DOHH2 (cell line): ENCODE measurements around the gene OPA3.
A peak's percentile ranks its signal among the peaks of the same experiment; 100 is the strongest.

ENCODE experiments used
- H3F3A ChIP-seq: fragments of 200-600 bp; sonication (generic), shearing (Covaris generic); 2 replicates; pipeline ENCODE4 v1.6.0; 2016; ENCODE audit warnings: antibody characterized with exemption, mild to moderate bottlenecking; ENCODE audit not compliant: control insufficient read depth, insufficient read depth
- H3K27ac ChIP-seq: fragments of 200-600 bp; sonication (generic); 2 replicates; pipeline ENCODE4 v1.5.1; 2014; ENCODE audit warnings: low read depth, mild to moderate bottlenecking, low read length, moderate library complexity
- H3K27me3 ChIP-seq: fragments of 200-600 bp; sonication (generic); 2 replicates; pipeline ENCODE4 v1.6.1; 2014; ENCODE audit warnings: mild to moderate bottlenecking, low read length, mixed read lengths; ENCODE audit not compliant: control insufficient read depth
- H3K36me3 ChIP-seq: fragments of 200-600 bp; sonication (generic); 2 replicates; pipeline ENCODE4 v1.6.1; 2014; ENCODE audit warnings: mild to moderate bottlenecking, low read length, moderate library complexity, mixed read lengths; ENCODE audit not compliant: control insufficient read depth
- H3K4me1 ChIP-seq: fragments of 200-600 bp; sonication (generic); 2 replicates; pipeline ENCODE4 v1.6.1; 2014; ENCODE audit warnings: mild to moderate bottlenecking, low read length, mixed read lengths; ENCODE audit not compliant: control insufficient read depth
- H3K4me2 ChIP-seq: fragments of 200-600 bp; sonication (generic); 2 replicates; pipeline ENCODE4 v1.6.0; 2014; ENCODE audit warnings: mild to moderate bottlenecking, low read length, moderate library complexity
- H3K4me3 ChIP-seq: fragments of 200-600 bp; sonication (generic); 2 replicates; pipeline ENCODE4 v1.5.1; 2014; ENCODE audit warnings: mild to moderate bottlenecking, low read length, mixed read lengths
- H3K79me2 ChIP-seq: fragments of 200-600 bp; sonication (generic); 2 replicates; pipeline ENCODE4 v1.6.1; 2014; ENCODE audit warnings: mild to moderate bottlenecking, low read length, mixed read lengths; ENCODE audit not compliant: control insufficient read depth
- H3K9me2 ChIP-seq: fragments of 200-600 bp; sonication (generic); replicated peaks from 2 replicates; pipeline ENCODE4 v1.6.1; 2014; ENCODE audit warnings: mild to moderate bottlenecking, low read length, mixed read lengths; ENCODE audit not compliant: control insufficient read depth
- H3K9me3 ChIP-seq: fragments of 200-600 bp; sonication (generic); 2 replicates; pipeline ENCODE4 v1.6.1; 2014; ENCODE audit warnings: antibody characterized with exemption, low read length, mixed read lengths; ENCODE audit not compliant: control insufficient read depth, insufficient read depth
- H4K20me1 ChIP-seq: fragments of 200-600 bp; sonication (generic); 2 replicates; pipeline ENCODE4 v1.6.0; 2014; ENCODE audit warnings: low read depth, mild to moderate bottlenecking, antibody characterized with exemption, low read length, moderate library complexity; ENCODE audit not compliant: control insufficient read depth, insufficient read depth
- CTCF ChIP-seq: fragments of 200-600 bp; sonication (generic); IDR thresholded peaks from one replicate; pipeline ENCODE4 v1.5.1; 2014; ENCODE audit warnings: antibody characterized with exemption, mild to moderate bottlenecking, low read depth, low read length; ENCODE audit not compliant: poor library complexity, severe bottlenecking
- EZH2phosphoT487 ChIP-seq: fragments of 200-600 bp; sonication (generic); IDR thresholded peaks from 2 replicates; pipeline ENCODE4 v1.6.1; 2017; ENCODE audit warnings: borderline replicate concordance, mild to moderate bottlenecking, antibody characterized with exemption, low read length, moderate library complexity, mixed read lengths

OPA3 gene

GRCh38 chr19:45508417-45508860, 76.2 kb downstream of the OPA3 start:
- TF ChIP-seq CTCF (no peak), EZH2phosphoT487 (no peak)
- Histone ChIP-seq H3F3A (peaks cover 14% of the 10 kb centered on the region), H3K9me2 (no peaks in the 10 kb centered on the region), H4K20me1 (peaks cover 11% of the 10 kb centered on the region), H3K79me2 (peaks cover 59% of the 10 kb centered on the region), H3K4me2 (peak overlapping the region; percentile 98), H3K4me3 (peak overlapping the region; percentile 77), H3K27me3 (no peaks in the 10 kb centered on the region), H3K36me3 (peaks cover 5% of the 10 kb centered on the region; the same call in 1 of the 2 replicates), H3K27ac (peak overlapping the region; percentile 84), H3K9me3 (no peaks in the 10 kb centered on the region), H3K4me1 (peaks cover 53% of the 10 kb centered on the region)

- H3K4me1 ChIP-seq = peaks cover 51% of the 10 kb centered on the region
- no peaks in the 10 kb centered on the region for H3K27me3 ChIP-seq
- no peaks in the 10 kb centered on the region for H3K9me2 ChIP-seq
- no peaks in the 10 kb centered on the region for H3K9me3 ChIP-seq
- H3K79me2 ChIP-seq = peaks cover 54% of the 10 kb centered on the region
- peak overlapping the region; percentile 98 for H3K4me2 ChIP-seq
- H3F3A ChIP-seq = peaks cover 14% of the 10 kb centered on the region
- H3K36me3 ChIP-seq = peaks cover 5% of the 10 kb centered on the region; the same call in 1 of the 2 replicates
- H3K4me3 ChIP-seq = peak overlapping the region; percentile 77
- peak overlapping the region; percentile 84 for H3K27ac ChIP-seq
- no peak for TF ChIP-seq CTCF
- peaks cover 11% of the 10 kb centered on the region for H4K20me1 ChIP-seq
Observed at GRCh38 chr19:45507872-45508416, 76.7 kb downstream of the OPA3 start.

- TF ChIP-seq CTCF (no peak), EZH2phosphoT487 (no peak)
Observed at GRCh38 chr19:45506989-45507871, 77.4 kb downstream of the OPA3 start, which contains the start of gene VASP. TSS of gene VASP (plus strand) at chr19:45507479. CDS start at chr19:45507772, 293 bp downstream.

More at GRCh38 chr19:45506989-45507871, 77.4 kb downstream of the OPA3 start, which contains the start of gene VASP:
- Histone ChIP-seq H3K9me2 (no peaks in the 10 kb centered on the region), H3K4me3 (peak within 1 kb of the TSS; percentile 77), H3F3A (peaks cover 12% of the 10 kb centered on the region), H3K27me3 (no peaks in the 10 kb centered on the region), H4K20me1 (peaks cover 11% of the 10 kb centered on the region), H3K79me2 (peaks cover 49% of the 10 kb centered on the region), H3K4me1 (peaks cover 52% of the 10 kb centered on the region), H3K4me2 (peak within 1 kb of the TSS; percentile 98), H3K27ac (peak within 1 kb of the TSS; percentile 84), H3K36me3 (peaks cover 5% of the 10 kb centered on the region; the same call in 1 of the 2 replicates), H3K9me3 (no peaks in the 10 kb centered on the region)
